NT2/D1 (cell line): ENCODE measurements around the gene CCSER1.
"Not testable (repeated sequence)": the region's sequence is repeated elsewhere in the genome, so short reads cannot be mapped to it uniquely, and the experiment has no call there.

Source experiments
- SUZ12 ChIP-seq: IDR thresholded peaks from 2 replicates; pipeline ENCODE4 v1.6.1; 2011; ENCODE audit not compliant: insufficient read length, insufficient read depth; ENCODE audit errors: extremely low read depth
- ZNF274 ChIP-seq: IDR thresholded peaks from 2 replicates; pipeline ENCODE4 v1.6.1; 2011; ENCODE audit warnings: mild to moderate bottlenecking, low read depth, low read length

GRCh38 chr4:91185061-91185460 lies 1057.9 kb downstream of the CCSER1 start:
- TF ChIP-seq SUZ12, ZNF274: not testable (repeated sequence)
